Effector memory CD4-positive, alpha-beta T cell (primary cell): ENCODE measurements around the gene VIT.

Experiments used
- DNase-seq, 3 donors: peaks; one replicate each; pipeline ENCODE4 v3.0.0-alpha.2; 2020
- H3K27ac ChIP-seq: 2 replicates; pipeline ENCODE4 v1.7.0; 2013; ENCODE audit warnings: mild to moderate bottlenecking, low read length, moderate library complexity; ENCODE audit not compliant: insufficient read depth, poor library complexity, severe bottlenecking
- H3K27me3 ChIP-seq: replicated peaks from 2 replicates; pipeline ENCODE4 v1.7.0; 2013; ENCODE audit warnings: mild to moderate bottlenecking, low read length; ENCODE audit not compliant: insufficient read depth, control insufficient read depth, poor library complexity, severe bottlenecking
- H3K36me3 ChIP-seq: 2 replicates; pipeline ENCODE4 v1.7.0; 2013; ENCODE audit warnings: mild to moderate bottlenecking, low read length, moderate library complexity; ENCODE audit not compliant: control insufficient read depth, insufficient read depth
- H3K4me1 ChIP-seq: 2 replicates; pipeline ENCODE4 v1.7.0; 2013; ENCODE audit warnings: low read length, mild to moderate bottlenecking; ENCODE audit not compliant: control insufficient read depth, insufficient read depth, poor library complexity, severe bottlenecking
- H3K4me3 ChIP-seq: 2 replicates; pipeline ENCODE4 v1.7.0; 2013; ENCODE audit warnings: low read length, low read depth, mild to moderate bottlenecking; ENCODE audit not compliant: insufficient read depth, poor library complexity, severe bottlenecking
- H3K9me3 ChIP-seq: 2 replicates; pipeline ENCODE4 v1.7.0; 2013; ENCODE audit warnings: mild to moderate bottlenecking, low read length, moderate library complexity; ENCODE audit not compliant: control insufficient read depth
- total RNA-seq, 3 donors: gene quantifications; one replicate each; lab custom pipeline; 2026; lab: John Stamatoyannopoulos, UW

VIT gene
- 0 to 0.19 (median 0) reads per million in 3 donors for total RNA-seq

GRCh38 chr2:36696533-36696932 is at the start of gene VIT:
TSS of gene VIT (plus strand) at chr2:36696707. CDS start at chr2:36716371, 19,664 bp downstream.
- Histone ChIP-seq H3K27ac (no peak within 1 kb of the TSS), H3K4me3 (no peak within 1 kb of the TSS), H3K27me3 (no peaks in the 10 kb centered on the region), H3K4me1 (no peaks in the 10 kb centered on the region), H3K36me3 (no peaks in the 10 kb centered on the region), H3K9me3 (no peaks in the 10 kb centered on the region)
- no peak for DNase-seq

DNA sequence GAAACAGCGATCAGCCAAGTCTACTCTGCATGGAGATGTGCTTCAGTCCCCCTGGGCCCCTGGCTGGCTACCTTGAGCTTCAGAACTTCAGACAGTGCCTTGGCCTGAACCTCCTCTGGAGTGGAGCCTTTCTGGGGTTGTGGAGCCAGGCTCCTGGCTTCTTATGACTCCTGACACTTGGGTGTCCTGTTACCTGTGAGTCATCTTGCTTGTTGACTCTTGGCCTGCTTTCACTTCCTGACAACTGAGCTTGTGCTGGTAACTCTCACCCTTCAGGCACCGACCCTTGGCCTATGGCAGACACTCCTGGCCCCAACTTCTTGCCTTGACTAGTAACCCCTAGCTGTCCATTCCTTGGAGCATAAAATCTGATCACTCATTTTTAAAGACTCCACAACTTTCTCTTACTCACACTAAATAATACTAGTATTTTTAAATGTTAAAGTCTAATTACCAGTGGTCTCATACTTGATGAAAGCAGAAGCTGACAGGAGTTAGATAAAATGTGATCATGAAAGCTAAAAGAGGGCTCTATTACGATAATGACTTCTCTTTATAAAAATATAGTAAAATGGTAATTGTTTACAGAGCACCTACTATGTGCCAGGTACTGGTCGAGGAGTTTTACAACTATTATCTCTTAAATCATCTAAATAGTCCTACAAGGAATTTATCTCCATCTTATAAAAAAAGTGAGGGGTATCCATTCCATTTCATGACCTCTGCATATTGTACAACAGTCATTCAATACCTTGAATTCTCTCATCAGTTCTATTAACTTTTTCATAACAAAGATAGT is 46.3 kb upstream of the VIT start:
- Histone ChIP-seq H3K4me3 (no peak overlapping the region), H3K4me1 (no peaks in the 10 kb centered on the region), H3K9me3 (no peaks in the 10 kb centered on the region), H3K27me3 (no peaks in the 10 kb centered on the region), H3K36me3 (no peaks in the 10 kb centered on the region), H3K27ac (no peak overlapping the region)
- DNase-seq = no peak

- no peaks in the 10 kb centered on the region for H3K27me3 ChIP-seq
- H3K27ac ChIP-seq = no peak overlapping the region
- no peak overlapping the region for H3K4me3 ChIP-seq
- no peaks in the 10 kb centered on the region for H3K36me3 ChIP-seq
- no peaks in the 10 kb centered on the region for H3K9me3 ChIP-seq
- no peak for DNase-seq
- no peaks in the 10 kb centered on the region for H3K4me1 ChIP-seq
These were observed 43.4 kb upstream of the VIT start for GRCh38 chr2:36653155-36653554.

- H3K27ac ChIP-seq = no peak overlapping the region
- no peak overlapping the region for H3K4me3 ChIP-seq
These were observed 42.4 kb upstream of the VIT start for GRCh38 chr2:36653967-36654694.

GRCh38 chr2:36655453-36655852 is 41.1 kb upstream of the VIT start:
- DNase-seq = no peak
- H3K27ac ChIP-seq = no peak overlapping the region

More at GRCh38 chr2:36653967-36654694, 42.4 kb upstream of the VIT start:
- Histone ChIP-seq H3K36me3 (no peaks in the 10 kb centered on the region), H3K9me3 (no peaks in the 10 kb centered on the region), H3K27me3 (no peaks in the 10 kb centered on the region), H3K4me1 (no peaks in the 10 kb centered on the region)
- DNase-seq = no peak

DNA sequence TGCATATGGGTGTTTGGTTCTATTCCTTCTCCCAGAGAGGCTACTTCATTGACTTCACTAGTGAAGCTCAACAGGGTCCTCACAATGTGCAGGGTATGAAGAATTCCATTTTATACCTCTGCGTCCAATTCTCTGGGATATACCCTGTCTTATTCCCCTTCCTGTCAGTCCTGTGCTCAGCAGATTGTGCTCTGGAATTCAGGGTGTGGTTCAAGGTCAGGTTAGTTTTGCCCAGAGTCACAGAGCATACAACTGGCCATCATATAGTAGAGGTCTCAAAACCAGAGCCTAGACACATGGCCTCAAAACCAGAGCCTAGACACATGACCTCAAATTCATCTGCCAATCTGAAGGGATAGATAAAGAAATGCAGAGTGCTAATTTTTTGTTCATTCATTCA is 38.8 kb upstream of the VIT start:
- DNase-seq = no peak
- no peaks in the 10 kb centered on the region for H3K9me3 ChIP-seq
- no peak overlapping the region for H3K27ac ChIP-seq
- no peaks in the 10 kb centered on the region for H3K36me3 ChIP-seq
- H3K27me3 ChIP-seq = no peaks in the 10 kb centered on the region
- no peak overlapping the region for H3K4me3 ChIP-seq
- H3K4me1 ChIP-seq = no peaks in the 10 kb centered on the region

More at GRCh38 chr2:36655453-36655852, 41.1 kb upstream of the VIT start:
- Histone ChIP-seq H3K4me1 (no peaks in the 10 kb centered on the region), H3K9me3 (no peaks in the 10 kb centered on the region), H3K36me3 (no peaks in the 10 kb centered on the region), H3K27me3 (no peaks in the 10 kb centered on the region), H3K4me3 (no peak overlapping the region)

GRCh38 chr2:36658277-36658748 is 38.2 kb upstream of the VIT start:
- DNase-seq = no peak
- no peaks in the 10 kb centered on the region for H3K9me3 ChIP-seq
- H3K27ac ChIP-seq = no peak overlapping the region
- no peaks in the 10 kb centered on the region for H3K4me1 ChIP-seq
- H3K27me3 ChIP-seq = no peaks in the 10 kb centered on the region
- H3K4me3 ChIP-seq = no peak overlapping the region
- H3K36me3 ChIP-seq = no peaks in the 10 kb centered on the region

GRCh38 chr2:36659218-36659617 is 37.3 kb upstream of the VIT start:
- no peaks in the 10 kb centered on the region for H3K27me3 ChIP-seq
- H3K4me1 ChIP-seq = no peaks in the 10 kb centered on the region
- DNase-seq = no peak
- no peak overlapping the region for H3K4me3 ChIP-seq
- H3K9me3 ChIP-seq = no peaks in the 10 kb centered on the region
- no peaks in the 10 kb centered on the region for H3K36me3 ChIP-seq
- no peak overlapping the region for H3K27ac ChIP-seq

DNA sequence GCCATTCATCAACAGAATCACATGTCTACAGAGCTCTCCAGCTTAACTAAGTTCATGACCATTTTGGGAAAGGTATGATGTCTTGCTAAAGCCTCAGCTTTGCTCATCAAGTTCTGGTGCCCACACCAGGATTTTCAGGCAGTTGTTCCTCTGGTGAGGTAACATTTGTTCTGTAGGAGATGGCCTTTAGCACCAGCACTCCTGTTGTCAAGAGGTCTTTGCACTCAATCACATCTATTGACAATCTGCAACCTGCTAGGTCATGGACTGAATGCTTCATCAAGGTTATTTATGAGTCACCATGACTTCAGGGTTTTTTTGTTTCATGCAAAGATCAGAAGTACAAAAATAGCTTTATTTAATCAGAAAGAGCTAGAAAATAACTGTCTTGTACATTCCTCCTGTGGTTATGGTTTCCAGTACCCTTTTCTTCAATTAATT is 36.6 kb upstream of the VIT start:
- H3K4me3 ChIP-seq = no peak overlapping the region
- no peaks in the 10 kb centered on the region for H3K36me3 ChIP-seq
- no peak overlapping the region for H3K27ac ChIP-seq
- no peaks in the 10 kb centered on the region for H3K27me3 ChIP-seq
- DNase-seq = no peak
- no peaks in the 10 kb centered on the region for H3K9me3 ChIP-seq
- no peaks in the 10 kb centered on the region for H3K4me1 ChIP-seq

GRCh38 chr2:36662638-36663037 is 33.9 kb upstream of the VIT start:
- Histone ChIP-seq H3K36me3 (no peaks in the 10 kb centered on the region), H3K27me3 (no peaks in the 10 kb centered on the region), H3K9me3 (no peaks in the 10 kb centered on the region), H3K4me1 (no peaks in the 10 kb centered on the region), H3K4me3 (no peak overlapping the region), H3K27ac (no peak overlapping the region)
- DNase-seq = no peak
